Stimulated activated CD8-positive, alpha-beta memory T cell treated with anti-CD3 and anti-CD28 coated beads, Interleukin-4, amount 100 ng/mL, for 1 hour (primary cell): Measurements from ENCODE around the gene EIF6.

Experiments
- DNase-seq, 2 donors: peaks; one replicate each; pipeline ENCODE4 v3.0.0-alpha.2; 2020; ENCODE audit warnings: low read depth in 2 of 2, low spot score in 1 of 2

EIF6 gene

GRCh38 chr20:35280523-35280922 is 4.0 kb downstream of the EIF6 start:
- no peak for DNase-seq

GRCh38 chr20:35279533-35280174 is 4.9 kb downstream of the EIF6 start:
- no peak for DNase-seq

- DNase-seq: no peak
Observed at GRCh38 chr20:35279040-35279439, 5.5 kb downstream of the EIF6 start.

- peak; percentile 66 to 79 for DNase-seq
Observed at GRCh38 chr20:35277531-35278395, 6.8 kb downstream of the EIF6 start, which contains the start of gene MMP24OS. Gene MMP24OS, minus strand, starts transcription at chr20:35278122. Its CDS starts 193 bp downstream, at chr20:35277929.

GRCh38 chr20:35277127-35277526 is 7.4 kb downstream of the EIF6 start:
- no peak for DNase-seq

GRCh38 chr20:35276408-35276807 is 8.2 kb downstream of the EIF6 start:
- DNase-seq: no peak

GRCh38 chr20:35275741-35276251 is 8.8 kb downstream of the EIF6 start:
- no peak for DNase-seq

GRCh38 chr20:35274172-35275092 is 10.1 kb downstream of the EIF6 start:
- no peak for DNase-seq

GRCh38 chr20:35273449-35274171 is 11.0 kb downstream of the EIF6 start:
- no peak for DNase-seq

- DNase-seq: no peak
Observed at GRCh38 chr20:35271904-35272303, 12.7 kb downstream of the EIF6 start.

- DNase-seq: no peak
Observed at GRCh38 chr20:35271073-35271882, 13.3 kb downstream of the EIF6 start.

- DNase-seq: no peak
Observed at GRCh38 chr20:35270021-35270902, 14.3 kb downstream of the EIF6 start.

- DNase-seq: no peak
Observed at GRCh38 chr20:35269055-35269781, 15.4 kb downstream of the EIF6 start.

- DNase-seq: no peak
Observed at GRCh38 chr20:35267092-35267491, 17.5 kb downstream of the EIF6 start.

- no peak for DNase-seq
Observed at GRCh38 chr20:35264755-35265154, 19.8 kb downstream of the EIF6 start.

GRCh38 chr20:35263532-35264341 is 20.8 kb downstream of the EIF6 start:
- no peak for DNase-seq
